Neural progenitor cell (in vitro differentiated cells): Measurements from ENCODE around the gene RPP14. TPM values are rescaled to one million over a fixed set of nuclear protein-coding genes. Genes with fewer than 3 reads are reported as not detected.
A peak's percentile ranks its signal among the peaks of the same experiment; 100 is the strongest.

Experiments used
- DNase-seq: peaks from one replicate; pipeline ENCODE4 v3.0.0-alpha.2; 2016; ENCODE audit warnings: low spot score
- H2AFZ ChIP-seq: fragments of 200-600 bp; sonication (generic); replicated peaks from 2 replicates; pipeline ENCODE4 v1.6.1; 2016; ENCODE audit warnings: antibody characterized with exemption
- H3F3A ChIP-seq: fragments of 200-600 bp; sonication (generic); 2 replicates; pipeline ENCODE4 v1.6.1; 2016; ENCODE audit warnings: antibody characterized with exemption, low read depth
- H3K27ac ChIP-seq: fragments of 200-600 bp; sonication (generic); 2 replicates; pipeline ENCODE4 v1.5.1; 2016; ENCODE audit warnings: mild to moderate bottlenecking
- H3K27me3 ChIP-seq: fragments of 200-600 bp; sonication (generic); 2 replicates; pipeline ENCODE4 v1.6.1; 2016; ENCODE audit warnings: mild to moderate bottlenecking, moderate library complexity
- H3K36me3 ChIP-seq: fragments of 200-600 bp; sonication (generic); 2 replicates; pipeline ENCODE4 v1.5.1; 2016
- H3K4me1 ChIP-seq: fragments of 200-600 bp; sonication (generic); 2 replicates; pipeline ENCODE4 v1.6.1; 2016; ENCODE audit warnings: mixed run types
- H3K4me2 ChIP-seq: fragments of 200-600 bp; sonication (generic); 2 replicates; pipeline ENCODE4 v1.6.1; 2016
- H3K4me3 ChIP-seq: fragments of 200-600 bp; sonication (generic); 2 replicates; pipeline ENCODE4 v1.5.1; 2016
- H3K79me2 ChIP-seq: fragments of 200-600 bp; sonication (generic); 2 replicates; pipeline ENCODE4 v1.6.1; 2016; ENCODE audit warnings: low read depth
- H3K9ac ChIP-seq: fragments of 200-600 bp; sonication (generic); 2 replicates; pipeline ENCODE4 v1.6.1; 2016
- H3K9me3 ChIP-seq: fragments of 200-600 bp; sonication (generic); 2 replicates; pipeline ENCODE4 v1.5.1; 2016; ENCODE audit warnings: low read depth
- H4K20me1 ChIP-seq: fragments of 200-600 bp; sonication (generic); 2 replicates; pipeline ENCODE4 v1.6.1; 2016; ENCODE audit warnings: low read depth
- H3K27ac Mint-ChIP-seq: 3 replicates; pipeline ENCODE4 v1.8.0; 2021; ENCODE audit warnings: mixed read lengths
- H3K27me3 Mint-ChIP-seq: 2 replicates; pipeline ENCODE4 v1.8.0; 2022; ENCODE audit warnings: low read depth, mild to moderate bottlenecking, inconsistent platforms, moderate library complexity, mixed read lengths; ENCODE audit not compliant: insufficient read depth
- H3K36me3 Mint-ChIP-seq: 3 replicates; pipeline ENCODE4 v1.8.0; 2021; ENCODE audit warnings: mixed read lengths
- H3K4me1 Mint-ChIP-seq: 3 replicates; pipeline ENCODE4 v1.8.0; 2021; ENCODE audit warnings: mixed read lengths
- H3K4me3 Mint-ChIP-seq: 3 replicates; pipeline ENCODE4 v1.8.0; 2021; ENCODE audit warnings: mild to moderate bottlenecking, moderate library complexity, mixed read lengths
- H3K9me3 Mint-ChIP-seq: 3 replicates; pipeline ENCODE4 v1.8.0; 2020; ENCODE audit warnings: mixed read lengths
- CTCF ChIP-seq: fragments of 200-600 bp; sonication (generic); IDR thresholded peaks from 2 replicates; pipeline ENCODE4 v1.5.1; 2017; ENCODE audit warnings: antibody characterized with exemption, mild to moderate bottlenecking
- EZH2 ChIP-seq: fragments of 200-600 bp; sonication (generic); IDR thresholded peaks from 2 replicates; pipeline ENCODE4 v1.6.1; 2017; ENCODE audit warnings: antibody characterized with exemption, mild to moderate bottlenecking, moderate library complexity
- EZH2phosphoT487 ChIP-seq: fragments of 200-600 bp; sonication (generic); IDR thresholded peaks from 2 replicates; pipeline ENCODE4 v1.6.1; 2017; ENCODE audit warnings: antibody characterized with exemption
- total RNA-seq: library from RNA; depleted of rRNA; stranded (reverse); fragments of >200 nt; gene quantifications from 2 replicates; pipeline ENCODE4 v1.2.3, GENCODE V29; 2015; ENCODE audit warnings: low replicate concordance

RPP14 gene
- total RNA-seq, 1 donor from 2014 or later = 17.8 TPM

GRCh38 chr3:58260261-58260731, 45.7 kb upstream of the RPP14 start:
- H3K9ac ChIP-seq = no peak overlapping the region
- no peaks in the 10 kb centered on the region for H3K36me3 ChIP-seq
- no peaks in the 10 kb centered on the region for H3K27me3 ChIP-seq
- peak overlapping the region; percentile 63 for H3K27ac ChIP-seq
- no peak overlapping the region for H3K4me3 ChIP-seq
- peak; percentile 22 for DNase-seq
- Mint-ChIP-seq H3K27me3 (no peaks in the 10 kb centered on the region), H3K4me3 (no peak overlapping the region), H3K4me1 (peaks cover 25% of the 10 kb centered on the region), H3K27ac (no peak overlapping the region), H3K36me3 (peaks cover 3% of the 10 kb centered on the region), H3K9me3 (no peaks in the 10 kb centered on the region)
- H3F3A ChIP-seq = peaks cover 31% of the 10 kb centered on the region
- no peaks in the 10 kb centered on the region for H4K20me1 ChIP-seq
- H3K4me1 ChIP-seq = peaks cover 36% of the 10 kb centered on the region
- TF ChIP-seq EZH2 (no peak), EZH2phosphoT487 (no peak), CTCF (no peak)
- H2AFZ ChIP-seq = no peak overlapping the region
- no peaks in the 10 kb centered on the region for H3K79me2 ChIP-seq
- no peaks in the 10 kb centered on the region for H3K9me3 ChIP-seq
- H3K4me2 ChIP-seq = peak overlapping the region; percentile 26

- H3K9ac ChIP-seq = no peak overlapping the region
- peaks cover 5% of the 10 kb centered on the region for H3K36me3 Mint-ChIP-seq
- H3K9me3 Mint-ChIP-seq = no peaks in the 10 kb centered on the region
- DNase-seq = no peak
- no peak overlapping the region for H3K4me3 Mint-ChIP-seq
- no peak overlapping the region for H2AFZ ChIP-seq
- no peaks in the 10 kb centered on the region for H3K79me2 ChIP-seq
- peak overlapping the region; percentile 63 for H3K27ac ChIP-seq
- no peaks in the 10 kb centered on the region for H3K27me3 Mint-ChIP-seq
- H3K4me1 ChIP-seq = peaks cover 36% of the 10 kb centered on the region
- no peak for TF ChIP-seq EZH2
- no peak for TF ChIP-seq EZH2phosphoT487
- TF ChIP-seq CTCF = no peak
- H3K27me3 ChIP-seq = no peaks in the 10 kb centered on the region
- H3K36me3 ChIP-seq = no peaks in the 10 kb centered on the region
- no peak overlapping the region for H3K27ac Mint-ChIP-seq
- no peaks in the 10 kb centered on the region for H4K20me1 ChIP-seq
- H3K4me3 ChIP-seq = no peak overlapping the region
- no peaks in the 10 kb centered on the region for H3K9me3 ChIP-seq
- peaks cover 25% of the 10 kb centered on the region for H3K4me1 Mint-ChIP-seq
- H3F3A ChIP-seq = peaks cover 31% of the 10 kb centered on the region
- H3K4me2 ChIP-seq = no peak overlapping the region
These were observed 45.3 kb upstream of the RPP14 start for GRCh38 chr3:58260733-58261132.

GRCh38 chr3:58261954-58262666, 43.9 kb upstream of the RPP14 start:
- Mint-ChIP-seq H3K9me3 (no peaks in the 10 kb centered on the region), H3K36me3 (peaks cover 3% of the 10 kb centered on the region), H3K27ac (no peak overlapping the region), H3K27me3 (no peaks in the 10 kb centered on the region), H3K4me1 (peaks cover 23% of the 10 kb centered on the region), H3K4me3 (no peak overlapping the region)
- Histone ChIP-seq H3K4me2 (no peak overlapping the region), H3K4me3 (no peak overlapping the region), H4K20me1 (no peaks in the 10 kb centered on the region), H3K4me1 (peaks cover 36% of the 10 kb centered on the region), H3K27ac (peak overlapping the region; percentile 53), H3K9ac (no peak overlapping the region), H3K36me3 (no peaks in the 10 kb centered on the region), H3K9me3 (no peaks in the 10 kb centered on the region), H2AFZ (no peak overlapping the region), H3K79me2 (no peaks in the 10 kb centered on the region), H3F3A (peaks cover 31% of the 10 kb centered on the region), H3K27me3 (no peaks in the 10 kb centered on the region)
- DNase-seq = no peak
- no peak for TF ChIP-seq EZH2
- no peak for TF ChIP-seq CTCF
- TF ChIP-seq EZH2phosphoT487 = no peak
